HG02970 (cell line): ENCODE data around the gene NFATC1.

ENCODE experiments used
- ATAC-seq: cut with Tn5 transposase; IDR thresholded peaks from one replicate; pipeline ENCODE4 v1.9.1; 2021; ENCODE audit warnings: mild to moderate bottlenecking, moderate library complexity, moderate number of reproducible peaks; ENCODE audit not compliant: unreplicated experiment, low FRiP score

NFATC1 gene

GRCh38 chr18:79558196-79558932, 162.6 kb downstream of the NFATC1 start:
- ATAC-seq, result no peak

- ATAC-seq, result no peak
Observed at GRCh38 chr18:79558933-79559416, 163.2 kb downstream of the NFATC1 start.

- no peak for ATAC-seq
Observed at GRCh38 chr18:79559436-79559835, 163.7 kb downstream of the NFATC1 start.

- ATAC-seq, result no peak
Observed at GRCh38 chr18:79560042-79560860, 164.5 kb downstream of the NFATC1 start.

GRCh38 chr18:79560861-79561210, 165.1 kb downstream of the NFATC1 start:
- ATAC-seq, result no peak

- no peak for ATAC-seq
Observed at GRCh38 chr18:79563949-79564348, 168.2 kb downstream of the NFATC1 start.

GRCh38 chr18:79564441-79564840, 168.7 kb downstream of the NFATC1 start:
- no peak for ATAC-seq

- no peak for ATAC-seq
Observed at GRCh38 chr18:79566771-79567431, 171.2 kb downstream of the NFATC1 start.

GRCh38 chr18:79567481-79568147, 171.9 kb downstream of the NFATC1 start:
- ATAC-seq, result no peak

- ATAC-seq, result no peak
Observed at GRCh38 chr18:79568543-79569205, 172.9 kb downstream of the NFATC1 start.

GRCh38 chr18:79569720-79570119, 174.0 kb downstream of the NFATC1 start:
- ATAC-seq, result no peak

GRCh38 chr18:79570266-79571201, 174.8 kb downstream of the NFATC1 start:
- ATAC-seq, result no peak

GRCh38 chr18:79571211-79572092, 175.7 kb downstream of the NFATC1 start:
- no peak for ATAC-seq

- ATAC-seq, result no peak
Observed at GRCh38 chr18:79572093-79572780, 176.5 kb downstream of the NFATC1 start.

GRCh38 chr18:79572848-79573451, 177.2 kb downstream of the NFATC1 start:
- no peak for ATAC-seq

- ATAC-seq, result no peak
Observed at GRCh38 chr18:79573921-79574491, 178.3 kb downstream of the NFATC1 start.
